Measurements from ENCODE around the gene CMSS1.

DNA sequence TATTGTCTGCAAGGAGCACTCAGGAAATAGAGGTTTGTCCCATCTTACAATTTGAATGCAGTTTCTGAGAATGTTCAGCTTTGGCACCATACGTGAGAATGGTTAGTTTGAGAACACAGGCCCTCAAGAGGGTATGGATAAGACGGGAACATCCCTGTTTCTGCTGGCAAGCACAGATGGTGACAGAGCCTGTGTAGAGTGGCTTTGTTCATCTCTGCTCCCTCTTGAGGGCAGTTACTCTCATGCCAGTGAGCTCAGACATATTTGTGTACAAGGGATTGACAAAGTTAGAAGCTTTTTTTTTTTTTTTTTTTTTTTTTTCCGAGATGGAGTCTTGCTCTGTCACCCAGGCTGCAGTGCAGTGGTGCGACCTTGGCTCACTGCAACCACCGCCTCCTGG, 368.2 kb downstream of the CMSS1 start:
- no peak for TF ChIP-seq CTCF (conservative IDR thresholded peaks at IDR 0.05)
- TF ChIP-seq ZFX (IDR thresholded peaks at IDR 0.05) = no peak

Data from C4-2B (cell line).